DMS114 treated with DMSO at 0.1 percent for 48 hours (cell line): Measurements from ENCODE around the gene PDE8B.
"Not testable (repeated sequence)": the region's sequence is repeated elsewhere in the genome, so short reads cannot be mapped to it uniquely, and the experiment has no call there.

Experiments
- DNase-seq: peaks from one replicate; lab custom pipeline; 2025; ENCODE audit not compliant: unreplicated experiment; lab: John Stamatoyannopoulos, UW

PDE8B gene

DNA sequence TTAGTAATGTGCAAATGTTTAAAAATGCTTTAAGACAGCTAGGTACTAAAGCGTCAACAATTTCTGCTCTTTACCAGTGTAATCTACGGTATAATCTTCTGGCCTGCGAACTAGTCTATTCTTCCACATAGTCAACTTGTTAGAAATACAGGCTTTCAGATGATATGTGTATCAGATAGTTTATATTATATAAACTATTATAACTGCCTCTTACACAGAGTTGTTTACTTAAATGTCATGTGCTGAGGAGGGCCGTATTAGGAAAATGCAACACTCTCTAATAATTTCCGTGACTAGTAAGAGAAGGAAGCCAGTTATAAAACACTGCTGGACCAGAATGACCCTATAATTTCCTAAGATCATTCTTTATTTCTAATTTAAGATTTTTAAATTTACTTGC is 218.0 kb downstream of the PDE8B start:
- DNase-seq: no peak

DNA sequence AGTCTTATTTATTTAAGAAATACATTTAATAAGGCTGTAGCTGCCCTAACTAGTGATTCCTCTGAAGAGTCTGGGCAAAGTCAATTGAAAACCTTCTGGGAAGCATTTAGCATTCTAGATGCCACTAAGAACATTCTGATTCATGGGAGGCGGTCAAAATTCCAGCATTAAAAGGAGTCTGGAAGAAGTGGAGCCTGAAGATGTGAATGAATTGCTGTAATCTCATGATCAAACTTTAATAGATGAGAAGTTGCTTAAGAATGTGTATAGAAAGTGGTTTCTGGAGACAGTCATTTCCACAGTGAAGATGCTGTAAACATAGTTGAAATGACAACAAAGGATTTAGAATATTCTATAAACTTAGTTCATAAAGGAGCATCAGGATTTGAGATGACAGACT is 220.2 kb downstream of the PDE8B start:
- DNase-seq: no peak

DNA sequence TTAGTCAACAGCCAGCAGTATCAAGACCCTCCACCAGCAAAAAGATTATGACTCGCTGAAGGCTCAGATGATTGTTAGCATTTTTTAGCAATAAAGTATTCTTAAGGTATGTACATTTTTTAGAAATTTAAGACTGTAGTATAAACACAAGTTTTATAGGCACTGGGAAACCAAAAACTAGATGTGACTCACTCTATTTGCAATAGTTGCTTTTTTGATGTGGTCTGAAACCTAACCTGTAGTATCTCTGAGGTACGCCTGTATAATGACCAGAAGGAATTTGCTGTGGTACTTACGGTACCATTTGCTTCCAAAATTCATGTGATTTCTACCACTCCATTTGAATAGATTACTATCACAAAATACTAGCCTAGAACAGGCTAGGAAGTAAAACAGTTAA is 220.8 kb downstream of the PDE8B start:
- DNase-seq: no peak

DNA sequence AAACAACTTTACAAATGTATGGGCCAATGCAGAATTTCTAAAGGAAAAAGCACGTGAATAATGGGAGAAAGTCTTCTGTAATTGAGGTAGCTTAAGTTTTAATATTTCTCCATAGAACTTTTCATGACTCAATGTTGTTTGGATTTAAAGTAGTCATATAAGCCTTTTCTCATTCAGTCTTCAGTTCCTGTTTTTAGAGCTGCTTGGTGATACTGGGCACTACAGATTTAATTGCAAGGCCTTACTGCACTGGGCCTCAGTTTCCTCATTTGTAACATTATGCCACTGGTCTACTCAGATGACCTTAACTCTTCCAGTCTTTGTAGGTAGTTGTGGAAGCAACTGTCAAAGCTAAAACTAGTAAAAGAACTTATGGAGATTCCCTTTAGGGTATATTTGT is 221.2 kb downstream of the PDE8B start:
- no peak for DNase-seq

DNA sequence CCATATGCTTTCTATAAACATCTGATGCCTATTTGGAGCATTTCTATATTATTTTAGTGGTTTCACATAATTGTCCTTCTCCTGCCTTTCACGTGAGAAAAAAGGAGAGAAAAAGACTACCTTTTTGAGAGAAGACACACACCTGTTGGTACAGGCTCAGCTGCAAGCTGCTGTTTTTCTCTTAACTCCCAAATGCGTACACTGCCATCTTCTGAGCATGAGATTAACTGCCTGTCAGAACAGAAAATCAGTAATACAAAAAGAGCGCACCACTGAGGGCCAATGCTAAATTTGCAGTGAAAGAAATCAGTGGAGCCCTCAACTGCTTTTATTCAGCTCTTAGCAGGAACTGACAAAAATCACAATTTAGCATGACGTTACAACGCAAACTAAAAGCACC is 226.7 kb downstream of the PDE8B start:
- DNase-seq: no peak

DNA sequence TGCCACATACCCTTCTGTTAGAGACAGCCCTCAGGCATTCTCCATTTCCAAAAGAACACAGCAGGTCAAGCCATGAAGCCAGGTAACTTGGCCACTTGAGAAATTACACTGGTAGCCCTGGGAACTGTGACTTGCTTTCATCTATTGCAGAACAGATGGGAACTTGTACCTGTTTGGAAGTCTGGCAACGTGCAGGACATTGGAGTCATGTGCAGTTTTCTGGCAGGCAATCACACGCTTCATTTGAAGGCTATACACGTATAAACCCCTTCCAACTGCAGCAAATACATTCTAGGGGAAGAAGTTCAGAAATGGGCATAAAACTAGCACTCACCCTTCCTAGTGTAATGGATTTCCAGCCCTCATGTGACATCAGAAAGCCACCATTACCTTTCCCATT is 227.6 kb downstream of the PDE8B start:
- DNase-seq: no peak

DNA sequence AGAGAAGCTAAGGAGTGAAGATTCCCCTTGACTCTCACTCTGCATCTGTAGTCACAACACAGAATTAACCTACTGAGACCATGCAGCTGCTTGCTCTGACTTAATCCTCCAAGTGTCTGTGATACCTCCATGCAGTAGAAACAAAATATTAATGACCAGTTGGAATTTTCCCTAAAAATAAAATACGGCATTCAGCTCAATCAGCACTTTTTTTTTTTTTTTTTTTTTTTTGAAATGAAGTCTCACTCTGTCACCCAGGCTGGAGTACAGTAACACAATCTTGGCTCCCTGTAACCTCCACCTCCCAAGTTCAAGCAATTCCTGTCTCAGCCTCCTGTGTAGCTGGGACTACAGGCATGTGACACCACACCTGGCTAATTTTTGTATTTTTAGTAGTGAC is 233.2 kb downstream of the PDE8B start:
- DNase-seq: no peak

DNA sequence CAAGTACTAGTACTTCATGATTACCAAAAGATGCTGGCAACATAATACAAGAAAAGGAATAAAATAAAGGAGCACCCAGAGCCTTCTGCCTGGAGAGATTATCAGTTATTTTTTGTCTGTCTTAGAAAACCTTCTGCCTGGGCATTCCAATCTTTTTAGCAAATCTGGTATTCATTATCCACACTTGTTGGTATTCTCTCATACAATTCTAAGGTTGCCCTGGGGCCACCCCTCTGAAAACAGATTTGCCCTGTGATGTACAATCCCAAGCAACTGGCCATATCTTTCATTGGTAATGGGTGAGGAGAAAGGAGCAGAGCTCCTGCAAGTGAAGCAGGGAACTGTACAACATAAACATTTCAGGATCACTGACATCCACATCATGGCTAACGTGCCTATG is 233.9 kb downstream of the PDE8B start:
- DNase-seq: no peak

DNA sequence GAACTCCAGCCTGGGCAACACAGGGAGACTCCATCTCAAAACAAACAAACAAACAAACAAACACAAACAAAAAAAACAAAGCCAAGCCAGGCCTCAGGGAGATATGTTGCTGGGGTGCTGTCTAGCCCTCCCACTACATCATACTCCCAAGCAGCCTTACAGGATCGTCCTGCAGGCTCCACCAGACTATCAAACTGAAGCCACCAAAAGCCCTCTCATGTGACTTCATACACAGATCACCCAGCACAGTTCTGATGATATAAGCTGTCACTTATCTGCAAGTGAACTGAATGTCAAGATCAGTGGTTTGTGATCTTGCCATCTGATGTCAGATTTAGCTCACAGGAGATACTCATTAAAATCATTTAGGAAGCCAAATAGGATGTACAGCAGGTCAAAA is 238.4 kb downstream of the PDE8B start:
- no peak for DNase-seq

DNA sequence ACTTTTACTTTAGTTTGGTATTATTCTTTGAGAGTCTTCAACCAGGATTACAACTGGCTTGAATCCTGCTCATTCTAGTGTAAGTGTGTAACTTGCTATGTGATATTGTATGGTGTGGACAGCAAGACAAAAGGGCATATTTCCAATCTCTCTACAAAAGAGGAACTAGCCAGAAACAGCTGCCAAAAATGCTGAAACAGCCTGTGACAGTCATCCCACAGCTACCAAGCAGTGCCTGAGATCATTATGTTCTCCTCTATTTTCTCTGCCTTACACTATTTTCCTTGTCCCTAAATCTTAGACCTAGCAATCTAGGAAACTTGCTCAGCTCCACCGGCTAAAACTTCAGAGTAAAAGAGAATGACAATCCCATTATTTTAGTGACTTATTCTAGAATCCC is 238.8 kb downstream of the PDE8B start:
- no peak for DNase-seq

DNA sequence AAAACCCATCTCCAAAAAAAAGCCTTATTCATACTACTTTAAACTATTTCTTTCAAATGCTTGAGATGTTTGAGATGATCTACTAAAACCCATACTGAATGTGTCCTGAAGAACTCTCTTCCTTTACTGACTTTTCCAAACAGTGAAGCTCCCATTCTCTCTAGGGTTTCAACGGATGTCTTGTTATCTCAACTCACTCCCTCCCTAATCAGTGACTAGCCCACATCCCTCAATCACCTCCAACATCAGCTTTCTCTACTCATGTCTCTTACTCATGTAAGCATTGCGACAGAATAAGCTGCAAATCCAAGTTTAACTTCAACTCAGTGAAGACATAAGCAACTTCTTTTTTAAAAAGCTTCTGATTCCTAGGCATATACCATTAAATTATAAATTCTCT is 239.5 kb downstream of the PDE8B start:
- no peak for DNase-seq

DNA sequence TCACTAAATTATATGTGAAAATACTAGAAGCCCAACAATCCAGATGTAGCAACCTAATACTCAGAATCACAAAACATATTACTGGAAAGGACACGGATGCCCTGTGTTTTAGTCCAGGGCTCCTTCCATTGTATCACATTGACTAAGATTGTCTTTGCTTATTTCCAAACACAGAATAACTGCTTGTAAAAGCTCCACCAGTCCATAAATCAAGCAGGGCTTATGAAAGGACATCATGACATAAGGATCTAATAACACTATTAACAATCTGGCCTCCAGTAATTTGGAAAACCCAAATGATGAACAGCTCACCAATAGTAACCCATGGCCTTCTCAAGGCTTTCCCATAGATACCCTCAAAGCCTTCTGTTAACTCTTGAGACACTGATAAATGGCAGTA is 241.9 kb downstream of the PDE8B start:
- no peak for DNase-seq

DNA sequence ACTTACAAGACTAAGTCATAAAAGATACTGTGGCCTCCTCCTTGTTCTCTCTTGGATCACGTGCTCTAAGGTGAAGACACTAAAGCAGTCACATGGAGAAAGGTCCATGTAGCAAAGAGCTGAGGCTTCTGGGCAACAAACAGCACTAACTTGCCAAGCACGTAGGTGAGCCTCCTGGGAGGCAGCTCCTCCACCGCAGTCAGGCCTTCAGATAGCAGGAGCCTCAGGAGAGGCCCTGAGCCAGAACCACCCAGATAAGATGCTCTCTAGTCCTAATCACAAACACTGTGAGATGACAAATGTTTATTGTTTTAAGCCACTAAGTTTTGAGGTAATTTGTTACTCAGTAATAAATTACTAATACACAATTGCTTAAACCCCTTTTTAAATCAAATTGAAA is 243.6 kb downstream of the PDE8B start:
- no peak for DNase-seq

DNA sequence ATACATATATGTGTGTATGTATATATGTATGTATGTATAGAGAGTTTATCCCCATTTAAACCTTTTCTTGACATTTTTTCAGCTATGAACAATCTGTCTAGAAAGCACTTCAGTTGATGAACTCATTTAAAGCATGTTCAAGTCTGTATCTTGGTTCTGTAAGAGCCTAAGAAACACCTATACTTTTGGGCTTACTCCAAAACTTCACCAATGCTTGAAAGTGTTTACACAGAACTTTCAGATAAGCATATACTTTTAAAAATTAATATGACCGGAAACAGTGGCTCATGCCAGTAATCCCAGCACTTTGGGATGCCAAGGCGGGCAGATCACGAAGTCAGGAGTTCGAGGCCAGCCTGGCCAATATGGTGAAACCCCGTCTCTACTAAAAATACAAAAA is 250.8 kb downstream of the PDE8B start:
- DNase-seq: no peak

DNA sequence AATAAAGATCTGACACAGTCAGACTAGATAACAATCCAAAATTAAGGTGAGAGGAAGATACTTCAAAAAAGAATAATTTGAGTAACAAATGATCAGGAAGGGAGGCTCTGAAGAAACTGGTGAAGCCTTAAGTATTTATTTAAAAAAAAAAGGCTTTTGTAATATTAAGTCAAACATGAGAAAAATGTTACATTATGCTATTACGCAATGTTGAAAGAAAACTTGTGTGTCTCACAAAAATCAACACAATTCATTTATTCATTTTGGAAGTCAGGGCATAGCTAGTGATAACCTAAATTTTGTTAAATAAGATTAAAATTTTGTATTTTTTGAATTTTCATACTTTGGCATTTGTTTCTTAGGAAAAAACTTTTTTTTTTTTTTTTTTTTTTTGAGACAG is 253.4 kb downstream of the PDE8B start:
- no peak for DNase-seq

DNA sequence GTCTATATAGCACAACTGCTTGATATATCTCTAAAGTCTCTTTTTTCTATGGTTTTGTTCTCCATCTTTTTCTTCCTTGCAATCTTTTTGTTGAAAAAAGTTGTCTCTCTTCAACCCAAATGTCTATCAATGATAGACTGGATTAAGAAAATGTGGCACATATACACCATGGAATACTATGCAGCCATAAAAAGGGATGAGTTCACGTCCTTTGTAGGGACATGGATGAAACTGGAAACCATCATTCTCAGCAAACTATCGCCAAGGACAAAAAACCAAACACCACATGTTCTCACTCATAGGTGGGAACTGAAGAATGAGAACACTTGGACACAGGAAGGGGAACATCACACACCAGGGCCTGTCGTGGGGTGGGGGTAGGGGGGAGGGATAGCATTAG is 258.4 kb downstream of the PDE8B start:
- DNase-seq: not testable (repeated sequence)

DNA sequence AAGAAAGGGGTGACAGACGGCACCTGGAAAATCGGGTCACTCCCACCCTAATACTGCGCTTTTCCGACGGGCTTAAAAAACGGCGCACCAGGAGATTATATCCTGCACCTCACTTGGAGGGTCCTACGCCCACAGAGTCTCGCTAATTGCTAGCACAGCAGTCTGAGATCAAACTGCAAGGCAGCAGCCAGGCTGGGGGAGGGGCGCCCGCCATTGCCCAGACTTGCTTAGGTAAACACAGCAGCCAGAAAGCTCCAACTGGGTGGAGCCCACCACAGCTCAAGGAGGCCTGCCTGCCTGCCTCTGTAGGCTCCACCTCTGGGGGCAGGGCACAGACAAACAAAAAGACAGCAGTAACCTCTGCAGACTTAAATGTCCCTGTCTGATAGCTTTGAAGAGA is 264.6 kb downstream of the PDE8B start:
- not testable (repeated sequence) for DNase-seq
